Loucy (cell line): ENCODE results near the gene FRMD4A.

Source experiments
- H2AFZ ChIP-seq: fragments of 200-600 bp; sonication (generic); 2 replicates; pipeline ENCODE4 v1.6.0; 2016; ENCODE audit warnings: antibody characterized with exemption, mild to moderate bottlenecking, low read length, moderate library complexity
- H3F3A ChIP-seq: fragments of 200-600 bp; 2 replicates; pipeline ENCODE4 v1.6.0; 2016; ENCODE audit warnings: antibody characterized with exemption, low read depth, mild to moderate bottlenecking
- H3K27me3 ChIP-seq: fragments of 200-600 bp; sonication (generic); 2 replicates; pipeline ENCODE4 v1.6.1; 2014; ENCODE audit warnings: low read length, mild to moderate bottlenecking; ENCODE audit not compliant: insufficient read depth, poor library complexity, severe bottlenecking
- H3K36me3 ChIP-seq: fragments of 200-600 bp; sonication (generic); 2 replicates; pipeline ENCODE4 v1.6.1; 2016; ENCODE audit warnings: low read length; ENCODE audit not compliant: insufficient read depth
- H3K4me1 ChIP-seq: fragments of 200-600 bp; sonication (generic); 2 replicates; pipeline ENCODE4 v1.5.1; 2014; ENCODE audit warnings: low read length, mild to moderate bottlenecking; ENCODE audit not compliant: insufficient read depth, poor library complexity, severe bottlenecking
- H3K4me2 ChIP-seq: fragments of 200-600 bp; sonication (generic); 2 replicates; pipeline ENCODE4 v1.6.0; 2014; ENCODE audit warnings: antibody characterized with exemption, low read length, low read depth, mild to moderate bottlenecking; ENCODE audit not compliant: poor library complexity, severe bottlenecking
- H3K4me3 ChIP-seq: fragments of 200-600 bp; sonication (generic); 2 replicates; pipeline ENCODE4 v1.5.1; 2014; ENCODE audit warnings: low read length, mild to moderate bottlenecking, mixed read lengths; ENCODE audit not compliant: poor library complexity, severe bottlenecking
- H3K79me2 ChIP-seq: fragments of 200-600 bp; sonication (generic); 2 replicates; pipeline ENCODE4 v1.6.1; 2014; ENCODE audit warnings: low read length; ENCODE audit not compliant: insufficient read depth
- H3K9ac ChIP-seq: fragments of 200-600 bp; sonication (generic); 2 replicates; pipeline ENCODE4 v1.6.0; 2014; ENCODE audit warnings: mild to moderate bottlenecking, low read depth, low read length, moderate library complexity; ENCODE audit not compliant: poor library complexity, severe bottlenecking
- H3K9me2 ChIP-seq: fragments of 200-600 bp; sonication (generic); replicated peaks from 2 replicates; pipeline ENCODE4 v1.6.1; 2016; ENCODE audit warnings: low read depth, low read length, mixed read lengths
- H3K9me3 ChIP-seq: fragments of 200-600 bp; sonication (generic); 2 replicates; pipeline ENCODE4 v1.6.1; 2014; ENCODE audit warnings: mild to moderate bottlenecking, antibody characterized with exemption, low read length, low read depth; ENCODE audit not compliant: insufficient read depth
- H4K20me1 ChIP-seq: fragments of 200-600 bp; sonication (generic); 2 replicates; pipeline ENCODE4 v1.6.0; 2014; ENCODE audit warnings: antibody characterized with exemption, low read length, mild to moderate bottlenecking; ENCODE audit not compliant: insufficient read depth, poor library complexity, severe bottlenecking
- CTCF ChIP-seq: fragments of 200-600 bp; sonication (generic); conservative IDR thresholded peaks from 2 replicates; pipeline ENCODE4 v1.5.1; 2014; ENCODE audit warnings: mild to moderate bottlenecking, antibody characterized with exemption, low read length
- EZH2phosphoT487 ChIP-seq: fragments of 200-600 bp; IDR thresholded peaks from 2 replicates; pipeline ENCODE4 v1.6.1; 2018; ENCODE audit warnings: antibody characterized with exemption, mild to moderate bottlenecking, moderate library complexity, borderline replicate concordance

Gene FRMD4A

GRCh38 chr10:13734151-13734550 lies 596.6 kb downstream of the FRMD4A start:
- Histone ChIP-seq H3K4me2 (no peak overlapping the region), H3K4me3 (no peak overlapping the region), H3F3A (no peaks in the 10 kb centered on the region), H3K9ac (no peak overlapping the region), H3K79me2 (no peaks in the 10 kb centered on the region), H3K9me3 (no peaks in the 10 kb centered on the region), H2AFZ (no peak overlapping the region), H3K36me3 (no peaks in the 10 kb centered on the region), H3K27me3 (no peaks in the 10 kb centered on the region), H4K20me1 (no peaks in the 10 kb centered on the region), H3K4me1 (peaks cover under 1% of the 10 kb centered on the region), H3K9me2 (no peaks in the 10 kb centered on the region)
- TF ChIP-seq CTCF (no peak), EZH2phosphoT487 (no peak)

- Histone ChIP-seq H2AFZ (no peak overlapping the region), H3K27me3 (no peaks in the 10 kb centered on the region), H3K9ac (no peak overlapping the region), H3K4me3 (no peak overlapping the region), H3K79me2 (no peaks in the 10 kb centered on the region), H3K9me3 (no peaks in the 10 kb centered on the region), H3K36me3 (no peaks in the 10 kb centered on the region), H3K4me1 (no peaks in the 10 kb centered on the region), H3F3A (no peaks in the 10 kb centered on the region), H3K4me2 (no peak overlapping the region), H4K20me1 (no peaks in the 10 kb centered on the region), H3K9me2 (no peaks in the 10 kb centered on the region)
- TF ChIP-seq CTCF (no peak), EZH2phosphoT487 (no peak)
These were observed 597.7 kb downstream of the FRMD4A start for GRCh38 chr10:13733071-13733470.

- H3K4me3 ChIP-seq: no peak overlapping the region
- TF ChIP-seq CTCF (no peak), EZH2phosphoT487 (no peak)
- H4K20me1 ChIP-seq: no peaks in the 10 kb centered on the region
- H3F3A ChIP-seq: no peaks in the 10 kb centered on the region
- no peak overlapping the region for H3K9ac ChIP-seq
- H3K4me2 ChIP-seq: no peak overlapping the region
- no peaks in the 10 kb centered on the region for H3K9me2 ChIP-seq
- H3K27me3 ChIP-seq: no peaks in the 10 kb centered on the region
- no peak overlapping the region for H2AFZ ChIP-seq
- H3K9me3 ChIP-seq: no peaks in the 10 kb centered on the region
- no peaks in the 10 kb centered on the region for H3K79me2 ChIP-seq
- H3K4me1 ChIP-seq: no peaks in the 10 kb centered on the region
- no peaks in the 10 kb centered on the region for H3K36me3 ChIP-seq
These were observed 598.3 kb downstream of the FRMD4A start for GRCh38 chr10:13732465-13732881.
